HG03135 (cell line): ENCODE measurements around the gene PLPP7.
"Not testable (repeated sequence)": the region's sequence is repeated elsewhere in the genome, so short reads cannot be mapped to it uniquely, and the experiment has no call there.

Source experiments
- ATAC-seq: cut with Tn5 transposase; IDR thresholded peaks from one replicate; pipeline ENCODE4 v1.9.1; 2021; ENCODE audit warnings: mild to moderate bottlenecking, moderate library complexity; ENCODE audit not compliant: unreplicated experiment

The PLPP7 gene

GRCh38 chr9:131289301-131290035, at the start of gene PLPP7:
TSS of gene PLPP7 (plus strand) at chr9:131289723. CDS start at chr9:131289998, 275 bp downstream.
- ATAC-seq, result no peak

GRCh38 chr9:131240047-131240921, 49.2 kb upstream of the PLPP7 start:
- ATAC-seq, result no peak

- not testable (repeated sequence) for ATAC-seq
Measured at GRCh38 chr9:131244331-131244730, 45.2 kb upstream of the PLPP7 start.

DNA sequence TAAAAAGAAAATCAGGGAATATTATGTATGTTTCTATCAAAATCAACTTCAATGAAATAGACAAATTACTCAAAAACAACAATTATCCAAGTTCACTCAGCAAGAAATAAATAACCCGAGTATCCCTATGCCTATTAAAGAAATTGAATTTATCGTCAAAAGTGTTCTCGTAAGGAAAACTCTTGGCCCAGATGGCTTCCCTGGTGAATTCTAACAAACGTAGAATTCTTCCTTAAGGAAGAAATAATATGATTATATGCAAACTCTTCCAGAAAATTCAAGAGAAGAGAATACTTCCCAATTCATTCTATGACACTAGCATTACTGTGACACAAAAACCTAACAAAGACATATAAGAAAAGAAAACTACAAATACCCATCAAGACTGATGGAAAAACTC, 42.9 kb upstream of the PLPP7 start:
- no peak for ATAC-seq

- no peak for ATAC-seq
Measured at GRCh38 chr9:131252120-131252519, 37.4 kb upstream of the PLPP7 start.

DNA sequence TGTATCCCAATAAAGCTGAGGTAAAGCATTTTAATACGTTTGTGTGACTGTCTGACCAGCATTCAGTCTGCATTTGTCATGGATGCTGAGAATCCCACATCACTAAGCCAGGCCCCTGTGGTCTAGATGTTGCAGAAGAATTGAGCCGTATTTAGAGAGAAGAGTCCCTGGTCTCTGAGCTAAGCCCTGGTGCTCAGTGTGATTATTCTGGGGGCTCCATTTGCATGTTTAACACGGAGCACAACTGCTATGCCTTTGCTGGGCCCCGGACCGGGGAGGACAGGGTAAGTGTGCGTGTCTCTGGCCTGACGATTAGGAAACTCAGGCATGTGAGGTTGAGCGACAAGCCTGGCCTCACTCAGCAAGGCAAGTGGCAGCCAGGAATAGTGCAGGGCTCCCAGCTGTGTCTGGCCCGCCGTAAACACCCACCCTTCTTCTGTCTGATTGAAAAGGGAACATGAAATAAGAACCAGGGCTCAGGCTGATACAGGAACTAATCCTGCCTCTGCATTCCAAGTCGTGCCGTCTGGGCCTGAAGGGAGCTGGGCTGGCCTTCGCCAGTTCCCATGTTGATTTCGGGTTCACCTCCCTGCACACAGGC, 35.5 kb upstream of the PLPP7 start:
- ATAC-seq, result no peak

DNA sequence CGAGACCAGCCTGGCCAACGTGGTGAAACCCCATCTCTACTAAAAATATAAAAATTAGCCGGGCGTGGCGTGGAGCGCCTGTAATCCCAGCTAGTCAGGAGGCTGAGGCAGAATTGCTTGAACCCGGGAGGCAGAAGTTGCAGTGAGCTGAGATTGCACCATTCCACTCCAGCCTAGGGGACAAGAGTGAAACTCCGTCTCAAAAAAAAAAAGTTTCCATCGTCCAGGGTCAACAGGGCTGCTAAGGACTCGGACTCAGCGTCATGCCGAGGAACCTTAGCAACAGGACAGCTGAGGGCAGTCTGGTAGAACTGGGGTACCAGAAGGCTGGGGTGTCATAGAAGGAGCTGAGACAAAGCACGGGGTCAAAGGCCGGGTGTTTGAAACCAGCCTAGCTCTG, 34.9 kb upstream of the PLPP7 start:
- ATAC-seq, result no peak

DNA sequence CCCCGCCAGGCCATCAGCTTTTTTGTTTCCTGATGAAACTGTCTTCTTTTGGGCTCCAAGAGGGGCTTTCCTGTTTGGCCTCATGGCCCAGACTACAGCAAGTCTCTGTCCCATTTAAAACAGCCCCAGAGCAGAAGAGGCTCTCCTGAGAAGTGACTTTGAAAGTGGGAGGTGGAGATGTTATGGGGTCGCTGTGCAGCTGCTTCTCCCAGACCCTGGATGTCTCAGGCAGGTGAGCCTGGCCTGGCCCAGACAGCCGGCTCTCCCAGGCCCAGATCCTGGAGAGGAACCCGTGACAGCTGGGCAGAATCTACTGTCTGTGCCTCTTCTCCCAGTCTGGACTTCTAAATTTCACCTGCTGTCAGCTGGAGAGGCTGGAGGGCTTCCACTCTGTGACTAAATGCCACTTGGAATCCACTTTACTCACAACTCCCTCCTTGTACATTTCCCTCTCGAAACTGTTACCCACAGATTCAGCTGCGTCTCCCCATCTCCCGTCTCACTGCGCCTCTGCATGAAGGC, 33.8 kb upstream of the PLPP7 start:
- ATAC-seq, result no peak

DNA sequence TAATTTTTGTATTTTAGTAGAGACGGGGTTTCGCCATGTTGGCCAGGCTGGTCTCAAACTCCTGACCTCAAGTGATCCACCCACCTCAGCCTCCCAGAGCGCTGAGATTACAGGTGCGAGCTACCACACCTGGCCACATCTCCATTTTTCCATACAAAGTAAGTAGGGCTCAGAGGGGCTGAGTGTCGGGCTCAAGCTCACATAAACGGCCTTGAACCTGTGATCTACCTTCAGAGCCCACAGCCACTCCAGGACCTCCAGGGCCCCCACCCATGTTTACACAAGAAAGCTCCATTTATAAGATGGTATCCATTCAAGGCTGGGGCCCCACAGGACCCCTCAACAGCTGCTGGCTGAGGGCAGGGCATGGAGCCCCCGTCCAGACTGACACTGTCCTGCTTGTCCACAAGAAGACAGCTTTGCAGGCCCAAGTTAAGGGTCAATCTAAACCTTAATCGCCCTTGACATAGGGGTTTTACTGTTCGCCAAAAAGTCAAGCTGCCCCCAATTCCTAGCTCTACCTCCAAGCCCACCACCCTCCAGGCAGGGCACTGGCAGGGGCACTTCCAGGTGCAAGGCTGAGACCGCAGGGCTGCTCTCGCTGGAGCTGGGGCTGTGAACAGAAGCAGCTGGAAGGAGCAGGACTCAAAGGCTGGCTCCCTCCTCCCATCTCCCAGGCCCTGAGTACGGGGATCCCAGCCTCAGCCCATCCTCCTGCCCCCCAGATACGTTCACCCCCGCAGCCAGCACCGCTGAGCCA, 32.1 kb upstream of the PLPP7 start:
- ATAC-seq, result no peak

- ATAC-seq, result no peak
Measured at GRCh38 chr9:131258186-131258585, 31.3 kb upstream of the PLPP7 start.

DNA sequence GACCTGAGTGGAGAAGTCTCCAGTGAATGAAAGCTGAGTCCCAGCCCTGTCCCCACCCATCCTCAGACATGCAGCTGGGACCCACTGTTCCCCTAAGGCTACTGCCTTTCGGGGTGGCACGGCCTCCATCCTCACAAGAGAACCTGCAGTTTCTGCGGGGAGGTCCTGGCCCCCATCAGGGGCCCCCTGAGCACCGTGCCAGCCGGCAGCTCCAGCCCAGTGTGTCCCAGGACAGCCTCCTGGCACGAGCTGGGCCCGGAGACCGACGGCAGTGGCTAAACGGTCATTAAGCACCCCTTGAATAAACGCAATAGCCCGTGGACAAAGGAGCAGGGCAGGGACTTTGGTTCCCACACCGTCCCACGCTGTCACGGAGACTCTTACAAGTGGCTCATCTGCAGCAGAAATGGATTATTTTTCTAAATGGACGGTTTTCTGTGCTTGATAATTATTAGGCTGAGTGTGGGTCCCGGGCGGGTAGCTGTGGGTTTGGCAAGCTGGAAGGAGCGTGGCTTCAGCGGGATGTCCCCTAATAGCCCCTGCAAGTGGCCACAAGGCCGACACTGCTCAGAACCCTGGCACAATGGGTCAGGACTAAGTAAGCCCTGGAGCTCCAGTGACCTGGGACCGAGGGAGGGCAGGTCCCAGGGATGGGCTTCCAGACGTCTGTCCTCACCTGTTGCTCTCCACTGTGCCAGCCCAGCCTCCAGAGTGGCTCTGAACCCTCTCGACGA, 30.7 kb upstream of the PLPP7 start:
- ATAC-seq, result no peak

- ATAC-seq, result no peak
Measured at GRCh38 chr9:131259432-131259898, 30.1 kb upstream of the PLPP7 start.

GRCh38 chr9:131259916-131260597, 29.5 kb upstream of the PLPP7 start:
- no peak for ATAC-seq

DNA sequence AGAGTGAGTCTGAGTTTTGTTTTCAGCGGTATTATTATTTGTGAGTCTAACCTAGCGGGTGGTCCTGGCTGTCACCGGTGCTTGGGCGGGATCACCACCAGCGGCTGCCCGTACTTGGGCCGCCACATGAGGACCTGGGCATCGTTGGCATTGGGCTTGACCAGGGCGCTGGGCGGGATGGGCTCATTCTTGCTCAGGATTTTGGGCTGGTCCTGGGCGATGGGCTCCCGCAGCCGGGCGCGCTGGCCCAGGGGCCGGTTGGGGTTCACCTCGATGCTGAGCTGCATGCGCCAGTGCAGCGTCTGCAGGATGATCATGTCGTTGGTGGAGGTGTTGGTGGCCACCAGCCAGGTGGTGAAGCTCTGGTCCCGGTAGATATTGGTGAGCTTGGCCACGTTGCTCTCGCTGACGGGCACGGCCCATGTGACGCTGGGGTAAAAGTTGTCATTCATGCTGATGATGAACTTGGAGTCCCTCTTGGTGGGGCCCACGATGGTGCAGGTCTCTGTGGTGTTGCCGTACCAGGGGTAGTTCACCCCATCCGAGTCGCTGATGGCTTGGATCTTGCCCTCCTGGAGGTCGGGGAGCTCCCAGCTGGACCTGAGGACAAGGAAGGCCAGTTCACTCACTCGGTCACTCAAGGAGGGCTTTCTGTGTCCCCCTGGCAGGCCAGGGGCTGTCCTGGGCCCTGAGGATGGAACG, 28.6 kb upstream of the PLPP7 start:
- ATAC-seq, result no peak

DNA sequence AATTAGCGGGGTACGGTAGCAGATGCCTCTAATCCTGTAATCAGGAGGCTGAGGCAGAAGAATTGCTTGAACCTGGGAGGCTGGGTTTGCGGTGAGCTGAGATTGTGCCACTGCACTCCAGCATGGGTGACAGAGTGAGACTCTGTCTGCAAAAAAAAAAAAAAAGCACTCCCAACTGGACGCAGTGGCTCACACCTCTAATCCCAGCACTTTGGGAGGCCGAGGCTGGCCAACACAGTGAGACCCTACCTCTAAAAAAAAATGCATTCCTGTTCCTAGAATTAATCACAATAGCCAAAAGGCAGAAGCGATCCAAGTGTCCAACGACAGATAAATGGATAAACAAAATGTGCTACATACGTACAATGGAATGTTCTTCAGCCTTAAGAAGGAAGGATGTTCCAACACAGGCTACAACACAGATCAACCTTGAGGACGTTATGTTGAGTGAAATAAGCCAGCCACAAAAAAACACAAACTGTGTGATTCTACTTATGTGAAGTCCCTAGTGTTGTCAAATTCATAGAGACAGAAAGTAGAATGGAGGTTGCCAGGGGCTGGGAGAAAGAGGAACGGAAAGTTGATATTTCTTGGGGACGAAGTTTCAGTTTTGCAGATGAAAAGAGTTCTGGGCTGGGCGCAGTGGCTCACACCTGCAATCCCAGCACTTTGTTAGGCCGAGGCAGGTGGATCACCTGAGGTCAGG, 27.0 kb upstream of the PLPP7 start:
- peak; percentile 52 for ATAC-seq

GRCh38 chr9:131263033-131263343, 26.5 kb upstream of the PLPP7 start:
- not testable (repeated sequence) for ATAC-seq

GRCh38 chr9:131263701-131264100, 25.8 kb upstream of the PLPP7 start:
- no peak for ATAC-seq

- no peak for ATAC-seq
Measured at GRCh38 chr9:131264231-131264630, 25.3 kb upstream of the PLPP7 start.
